ENCODE results near the gene HSD17B1. TPM values are rescaled to one million over a fixed set of nuclear protein-coding genes. Genes with fewer than 3 reads are reported as not detected.

HSD17B1 gene
- total and polyA plus RNA-seq, 2 of the 13 experiments (the other 11 are each of a cell fraction or from before 2014, with no cell fraction given): 0.54 to 0.93 TPM

DNA sequence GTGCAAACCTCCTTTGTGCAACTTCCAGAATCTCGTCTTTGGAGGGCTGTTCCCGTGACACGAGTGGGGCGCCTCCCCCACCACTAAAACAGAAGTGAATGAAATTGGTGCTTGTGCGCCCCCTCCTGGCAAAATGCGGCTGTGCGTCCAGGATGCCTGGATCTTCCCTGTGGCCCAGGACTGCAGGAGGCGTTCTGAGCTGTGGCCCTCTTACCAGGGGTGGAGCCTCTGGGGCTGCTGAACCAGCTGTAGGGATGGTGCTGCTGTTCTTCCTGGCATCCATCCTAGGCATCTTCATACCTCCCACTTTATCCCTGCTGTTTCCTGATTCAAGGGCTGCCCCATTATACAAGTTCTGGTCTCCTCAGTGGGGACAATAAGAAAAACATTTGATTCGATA lies 35.2 kb upstream of the HSD17B1 start (continued):
- TF ChIP-seq, protein P1, sequence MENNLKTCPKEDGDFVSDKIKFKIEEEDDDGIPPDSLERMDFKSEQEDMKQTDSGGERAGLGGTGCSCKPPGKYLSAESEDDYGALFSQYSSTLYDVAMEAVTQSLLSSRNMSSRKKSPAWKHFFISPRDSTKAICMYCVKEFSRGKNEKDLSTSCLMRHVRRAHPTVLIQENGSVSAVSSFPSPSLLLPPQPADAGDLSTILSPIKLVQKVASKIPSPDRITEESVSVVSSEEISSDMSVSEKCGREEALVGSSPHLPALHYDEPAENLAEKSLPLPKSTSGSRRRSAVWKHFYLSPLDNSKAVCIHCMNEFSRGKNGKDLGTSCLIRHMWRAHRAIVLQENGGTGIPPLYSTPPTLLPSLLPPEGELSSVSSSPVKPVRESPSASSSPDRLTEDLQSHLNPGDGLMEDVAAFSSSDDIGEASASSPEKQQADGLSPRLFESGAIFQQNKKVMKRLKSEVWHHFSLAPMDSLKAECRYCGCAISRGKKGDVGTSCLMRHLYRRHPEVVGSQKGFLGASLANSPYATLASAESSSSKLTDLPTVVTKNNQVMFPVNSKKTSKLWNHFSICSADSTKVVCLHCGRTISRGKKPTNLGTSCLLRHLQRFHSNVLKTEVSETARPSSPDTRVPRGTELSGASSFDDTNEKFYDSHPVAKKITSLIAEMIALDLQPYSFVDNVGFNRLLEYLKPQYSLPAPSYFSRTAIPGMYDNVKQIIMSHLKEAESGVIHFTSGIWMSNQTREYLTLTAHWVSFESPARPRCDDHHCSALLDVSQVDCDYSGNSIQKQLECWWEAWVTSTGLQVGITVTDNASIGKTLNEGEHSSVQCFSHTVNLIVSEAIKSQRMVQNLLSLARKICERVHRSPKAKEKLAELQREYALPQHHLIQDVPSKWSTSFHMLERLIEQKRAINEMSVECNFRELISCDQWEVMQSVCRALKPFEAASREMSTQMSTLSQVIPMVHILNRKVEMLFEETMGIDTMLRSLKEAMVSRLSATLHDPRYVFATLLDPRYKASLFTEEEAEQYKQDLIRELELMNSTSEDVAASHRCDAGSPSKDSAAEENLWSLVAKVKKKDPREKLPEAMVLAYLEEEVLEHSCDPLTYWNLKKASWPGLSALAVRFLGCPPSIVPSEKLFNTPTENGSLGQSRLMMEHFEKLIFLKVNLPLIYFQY (CRISPR knock-in tag; IDR thresholded peaks at IDR 0.05; ENCODE audit: borderline replicate concordance): peak; percentile 42; the same call in 1 of the 2 replicates
- TF ChIP-seq ZNF556 (CRISPR knock-in tag; IDR thresholded peaks at IDR 0.05; ENCODE audit: borderline replicate concordance) (no peak; the same call in 1 of the 2 replicates), PHF5A (CRISPR knock-in tag; IDR thresholded peaks at IDR 0.05; ENCODE audit: low read depth, unreplicated experiment) (no peak), NFE2 (CRISPR knock-in tag; IDR thresholded peaks at IDR 0.05) (no peak), YY1 (IDR thresholded peaks at IDR 0.05; ENCODE audit: insufficient read depth, insufficient replicate concordance, low read depth, low read length) (no peak), JUND (CRISPR knock-in tag; IDR thresholded peaks at IDR 0.05) (no peak), ZNF3 (CRISPR knock-in tag; IDR thresholded peaks at IDR 0.05) (no peak), ZNF274 (CRISPR knock-in tag; IDR thresholded peaks at IDR 0.05) (no peak), MBNL3 (CRISPR knock-in tag; conservative IDR thresholded peaks at IDR 0.05) (no peak), WIZ (CRISPR knock-in tag; IDR thresholded peaks at IDR 0.05) (no peak), ZNF670 (CRISPR knock-in tag; IDR thresholded peaks at IDR 0.05; ENCODE audit: borderline replicate concordance) (no peak), RXRA (CRISPR knock-in tag; IDR thresholded peaks at IDR 0.05) (peak; percentile 70), GFI1 (CRISPR knock-in tag; IDR thresholded peaks at IDR 0.05; ENCODE audit: borderline replicate concordance) (no peak), TOPORS (CRISPR knock-in tag; IDR thresholded peaks at IDR 0.05) (no peak)
- TF ChIP-seq, protein P2, sequence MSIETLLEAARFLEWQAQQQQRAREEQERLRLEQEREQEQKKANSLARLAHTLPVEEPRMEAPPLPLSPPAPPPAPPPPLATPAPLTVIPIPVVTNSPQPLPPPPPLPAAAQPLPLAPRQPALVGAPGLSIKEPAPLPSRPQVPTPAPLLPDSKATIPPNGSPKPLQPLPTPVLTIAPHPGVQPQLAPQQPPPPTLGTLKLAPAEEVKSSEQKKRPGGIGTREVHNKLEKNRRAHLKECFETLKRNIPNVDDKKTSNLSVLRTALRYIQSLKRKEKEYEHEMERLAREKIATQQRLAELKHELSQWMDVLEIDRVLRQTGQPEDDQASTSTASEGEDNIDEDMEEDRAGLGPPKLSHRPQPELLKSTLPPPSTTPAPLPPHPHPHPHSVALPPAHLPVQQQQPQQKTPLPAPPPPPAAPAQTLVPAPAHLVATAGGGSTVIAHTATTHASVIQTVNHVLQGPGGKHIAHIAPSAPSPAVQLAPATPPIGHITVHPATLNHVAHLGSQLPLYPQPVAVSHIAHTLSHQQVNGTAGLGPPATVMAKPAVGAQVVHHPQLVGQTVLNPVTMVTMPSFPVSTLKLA (IDR thresholded peaks at IDR 0.05): no peak
- TF ChIP-seq, protein P3, sequence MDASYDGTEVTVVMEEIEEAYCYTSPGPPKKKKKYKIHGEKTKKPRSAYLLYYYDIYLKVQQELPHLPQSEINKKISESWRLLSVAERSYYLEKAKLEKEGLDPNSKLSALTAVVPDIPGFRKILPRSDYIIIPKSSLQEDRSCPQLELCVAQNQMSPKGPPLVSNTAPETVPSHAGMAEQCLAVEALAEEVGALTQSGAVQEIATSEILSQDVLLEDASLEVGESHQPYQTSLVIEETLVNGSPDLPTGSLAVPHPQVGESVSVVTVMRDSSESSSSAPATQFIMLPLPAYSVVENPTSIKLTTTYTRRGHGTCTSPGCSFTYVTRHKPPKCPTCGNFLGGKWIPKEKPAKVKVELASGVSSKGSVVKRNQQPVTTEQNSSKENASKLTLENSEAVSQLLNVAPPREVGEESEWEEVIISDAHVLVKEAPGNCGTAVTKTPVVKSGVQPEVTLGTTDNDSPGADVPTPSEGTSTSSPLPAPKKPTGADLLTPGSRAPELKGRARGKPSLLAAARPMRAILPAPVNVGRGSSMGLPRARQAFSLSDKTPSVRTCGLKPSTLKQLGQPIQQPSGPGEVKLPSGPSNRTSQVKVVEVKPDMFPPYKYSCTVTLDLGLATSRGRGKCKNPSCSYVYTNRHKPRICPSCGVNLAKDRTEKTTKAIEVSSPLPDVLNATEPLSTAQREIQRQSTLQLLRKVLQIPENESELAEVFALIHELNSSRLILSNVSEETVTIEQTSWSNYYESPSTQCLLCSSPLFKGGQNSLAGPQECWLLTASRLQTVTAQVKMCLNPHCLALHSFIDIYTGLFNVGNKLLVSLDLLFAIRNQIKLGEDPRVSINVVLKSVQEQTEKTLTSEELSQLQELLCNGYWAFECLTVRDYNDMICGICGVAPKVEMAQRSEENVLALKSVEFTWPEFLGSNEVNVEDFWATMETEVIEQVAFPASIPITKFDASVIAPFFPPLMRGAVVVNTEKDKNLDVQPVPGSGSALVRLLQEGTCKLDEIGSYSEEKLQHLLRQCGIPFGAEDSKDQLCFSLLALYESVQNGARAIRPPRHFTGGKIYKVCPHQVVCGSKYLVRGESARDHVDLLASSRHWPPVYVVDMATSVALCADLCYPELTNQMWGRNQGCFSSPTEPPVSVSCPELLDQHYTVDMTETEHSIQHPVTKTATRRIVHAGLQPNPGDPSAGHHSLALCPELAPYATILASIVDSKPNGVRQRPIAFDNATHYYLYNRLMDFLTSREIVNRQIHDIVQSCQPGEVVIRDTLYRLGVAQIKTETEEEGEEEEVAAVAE (CRISPR knock-in tag; IDR thresholded peaks at IDR 0.05; ENCODE audit: borderline replicate concordance): 0 out of 2 replicates have a peak, but pooled peaks have one; percentile 59
- TF ChIP-seq, protein P4, sequence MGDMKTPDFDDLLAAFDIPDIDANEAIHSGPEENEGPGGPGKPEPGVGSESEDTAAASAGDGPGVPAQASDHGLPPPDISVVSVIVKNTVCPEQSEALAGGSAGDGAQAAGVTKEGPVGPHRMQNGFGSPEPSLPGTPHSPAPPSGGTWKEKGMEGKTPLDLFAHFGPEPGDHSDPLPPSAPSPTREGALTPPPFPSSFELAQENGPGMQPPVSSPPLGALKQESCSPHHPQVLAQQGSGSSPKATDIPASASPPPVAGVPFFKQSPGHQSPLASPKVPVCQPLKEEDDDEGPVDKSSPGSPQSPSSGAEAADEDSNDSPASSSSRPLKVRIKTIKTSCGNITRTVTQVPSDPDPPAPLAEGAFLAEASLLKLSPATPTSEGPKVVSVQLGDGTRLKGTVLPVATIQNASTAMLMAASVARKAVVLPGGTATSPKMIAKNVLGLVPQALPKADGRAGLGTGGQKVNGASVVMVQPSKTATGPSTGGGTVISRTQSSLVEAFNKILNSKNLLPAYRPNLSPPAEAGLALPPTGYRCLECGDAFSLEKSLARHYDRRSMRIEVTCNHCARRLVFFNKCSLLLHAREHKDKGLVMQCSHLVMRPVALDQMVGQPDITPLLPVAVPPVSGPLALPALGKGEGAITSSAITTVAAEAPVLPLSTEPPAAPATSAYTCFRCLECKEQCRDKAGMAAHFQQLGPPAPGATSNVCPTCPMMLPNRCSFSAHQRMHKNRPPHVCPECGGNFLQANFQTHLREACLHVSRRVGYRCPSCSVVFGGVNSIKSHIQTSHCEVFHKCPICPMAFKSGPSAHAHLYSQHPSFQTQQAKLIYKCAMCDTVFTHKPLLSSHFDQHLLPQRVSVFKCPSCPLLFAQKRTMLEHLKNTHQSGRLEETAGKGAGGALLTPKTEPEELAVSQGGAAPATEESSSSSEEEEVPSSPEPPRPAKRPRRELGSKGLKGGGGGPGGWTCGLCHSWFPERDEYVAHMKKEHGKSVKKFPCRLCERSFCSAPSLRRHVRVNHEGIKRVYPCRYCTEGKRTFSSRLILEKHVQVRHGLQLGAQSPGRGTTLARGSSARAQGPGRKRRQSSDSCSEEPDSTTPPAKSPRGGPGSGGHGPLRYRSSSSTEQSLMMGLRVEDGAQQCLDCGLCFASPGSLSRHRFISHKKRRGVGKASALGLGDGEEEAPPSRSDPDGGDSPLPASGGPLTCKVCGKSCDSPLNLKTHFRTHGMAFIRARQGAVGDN (CRISPR knock-in tag; IDR thresholded peaks at IDR 0.05): peak; percentile 71
